Keratinocyte (primary cell): ENCODE results near the gene S100A7. TPM values are rescaled to one million over a fixed set of nuclear protein-coding genes. Genes with fewer than 3 reads are reported as not detected.

Source experiments
- DNase-seq: peaks from one replicate; pipeline ENCODE4 v3.0.0-alpha.2; 2011; ENCODE audit warnings: low read depth, missing footprints, low spot score
- FAIRE-seq: peaks from 2 replicates; lab custom pipeline; 2011; peaks lifted over from hg19 to GRCh38; lab: Jason Lieb, UNC
- H2AFZ ChIP-seq: 2 replicates; pipeline ENCODE4 v1.6.0; 2012; ENCODE audit warnings: low read length, control low read depth, inconsistent platforms; ENCODE audit not compliant: control insufficient read depth
- H3K27ac ChIP-seq: 2 replicates; pipeline ENCODE4 v1.5.1; 2011; ENCODE audit warnings: low read length; ENCODE audit not compliant: control insufficient read depth, insufficient read depth
- H3K27me3 ChIP-seq: 3 replicates; pipeline ENCODE4 v1.6.0; 2011; ENCODE audit warnings: low read length; ENCODE audit not compliant: control insufficient read depth, insufficient read depth; ENCODE audit errors: extremely low read depth
- H3K36me3 ChIP-seq, 2 experiments: 2 replicates in 1 of 2; 3 replicates in 1 of 2; pipeline ENCODE4 v1.5.1; 2011; ENCODE audit warnings: low read length in 2 of 2, mild to moderate bottlenecking in 1 of 2; ENCODE audit not compliant: control insufficient read depth in 2 of 2, insufficient read depth in 2 of 2; ENCODE audit errors: extremely low read depth in 1 of 2
- H3K4me1 ChIP-seq: 3 replicates; pipeline ENCODE4 v1.5.1; 2011; ENCODE audit warnings: low read length; ENCODE audit not compliant: control insufficient read depth, insufficient read depth; ENCODE audit errors: extremely low read depth
- H3K4me2 ChIP-seq: 3 replicates; pipeline ENCODE4 v1.6.0; 2011; ENCODE audit warnings: low read depth, low read length; ENCODE audit not compliant: control insufficient read depth, insufficient read depth; ENCODE audit errors: extremely low read depth
- H3K4me3 ChIP-seq, 3 experiments: fragments of 200-600 bp in 1 of 3; sonication (generic) in 1 of 3; 2 replicates in 2 of 3; 3 replicates in 1 of 3; pipeline ENCODE4 v1.5.1; 2011 to 2016; ENCODE audit warnings: low read length in 3 of 3, mild to moderate bottlenecking in 3 of 3, control low read depth in 2 of 3, inconsistent platforms in 1 of 3, low read depth in 1 of 3, mixed read lengths in 1 of 3, mixed run types in 1 of 3, moderate library complexity in 1 of 3; ENCODE audit not compliant: control insufficient read depth in 2 of 3, insufficient read depth in 2 of 3; ENCODE audit errors: extremely low read depth in 1 of 3
- H3K79me2 ChIP-seq: 2 replicates; pipeline ENCODE4 v1.6.0; 2012; ENCODE audit warnings: low read length; ENCODE audit not compliant: control insufficient read depth, insufficient read depth
- H3K9ac ChIP-seq: 3 replicates; pipeline ENCODE4 v1.6.0; 2011; ENCODE audit warnings: low read length; ENCODE audit not compliant: control insufficient read depth, insufficient read depth; ENCODE audit errors: extremely low read depth
- H3K9me1 ChIP-seq: 3 replicates; pipeline ENCODE4 v1.6.0; 2011; ENCODE audit warnings: low read length; ENCODE audit not compliant: control insufficient read depth, insufficient read depth; ENCODE audit errors: extremely low read depth
- H3K9me3 ChIP-seq: 2 replicates; pipeline ENCODE4 v1.5.1; 2012; ENCODE audit warnings: low read depth, low read length; ENCODE audit not compliant: control insufficient read depth
- H4K20me1 ChIP-seq: 3 replicates; pipeline ENCODE4 v1.6.0; 2011; ENCODE audit warnings: low read length; ENCODE audit not compliant: control insufficient read depth, insufficient read depth; ENCODE audit errors: extremely low read depth
- CTCF ChIP-seq, 3 experiments: IDR thresholded peaks in 1 of 3; conservative IDR thresholded peaks in 1 of 3; optimal IDR thresholded peaks in 1 of 3; 2 replicates in 2 of 3; 3 replicates in 1 of 3; pipeline versions ENCODE3 to v1.5.1; 2011; ENCODE audit warnings: low read length in 3 of 3, mild to moderate bottlenecking in 3 of 3, moderate library complexity in 2 of 3, control low read depth in 1 of 3, inconsistent platforms in 1 of 3; ENCODE audit not compliant: insufficient read depth in 2 of 3; ENCODE audit errors: extremely low read depth in 1 of 3
- EZH2 ChIP-seq: IDR thresholded peaks from one replicate; pipeline ENCODE4 v1.6.1; 2012; ENCODE audit warnings: inconsistent platforms, mild to moderate bottlenecking, low read length, moderate library complexity
- dilution Hi-C: fragments of 300-500 bp; cut with MboI; formaldehyde crosslinking; loops from one replicate; pipeline ENCODE4 v1.7.0; 2020; ENCODE audit warnings: low sequenced_read_pairs; ENCODE audit not compliant: extremely low pct_ligation_motif_present
- polyA plus RNA-seq, 5 experiments: library from polyadenylated mRNA; depleted of rRNA in 3 of 5; stranded (reverse) in 3 of 5; stranded (forward) in 1 of 5; unstranded in 1 of 5; fragments of >200 nt; gene quantifications; 1 replicate in 1 of 5; 2 replicates in 3 of 5; 3 replicates in 1 of 5; pipeline versions ENCODE4 v1.2.1 to v1.2.3, GENCODE V29; 2011 to 2012; ENCODE audit warnings: missing spikeins in 2 of 5, low read depth in 1 of 5, low replicate concordance in 1 of 5

S100A7 gene
- polyA plus RNA-seq, 1 donor (not counting 4 experiments of a cell fraction or from before 2014, with no cell fraction given) = 31.2 TPM

DNA sequence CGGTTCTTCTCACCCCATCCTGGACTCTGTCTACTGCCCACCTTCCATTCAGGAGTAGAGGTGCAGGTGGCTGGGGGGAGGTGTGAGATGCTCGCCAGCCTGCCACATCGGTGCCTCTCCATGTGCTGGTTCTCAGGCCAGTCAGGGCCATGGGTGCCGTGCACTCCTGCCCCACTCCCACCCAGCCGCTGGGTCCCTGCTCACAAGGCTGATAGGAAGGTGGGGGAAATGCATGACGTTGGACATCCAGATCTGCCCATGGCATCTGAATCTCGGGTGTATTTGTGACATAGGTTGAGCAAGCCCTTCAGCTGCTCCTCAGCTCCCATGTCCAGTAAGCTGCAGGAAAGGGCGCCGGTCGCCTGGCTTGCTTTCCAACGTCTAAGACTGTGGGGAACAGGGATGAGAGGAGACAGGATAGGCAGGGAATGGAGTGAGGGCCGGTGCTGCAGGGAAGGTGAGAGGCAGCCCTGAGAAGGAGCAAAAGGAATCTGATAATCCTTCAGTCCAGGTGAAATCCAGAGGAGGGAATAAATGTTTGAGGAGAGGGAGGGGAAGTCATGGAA, 32.3 kb downstream of the S100A7 start:
- Histone ChIP-seq H3K4me3 (no peak overlapping the region), H3K4me2 (no peak overlapping the region), H3K79me2 (no peaks in the 10 kb centered on the region), H3K9me1 (no peaks in the 10 kb centered on the region), H3K9ac (no peak overlapping the region), H3K27ac (no peak overlapping the region), H3K4me1 (peaks cover 7% of the 10 kb centered on the region), H3K36me3 (no peaks in the 10 kb centered on the region), H3K9me3 (no peaks in the 10 kb centered on the region), H4K20me1 (no peaks in the 10 kb centered on the region), H2AFZ (no peak overlapping the region), H3K27me3 (peaks cover 13% of the 10 kb centered on the region)
- DNase-seq = no peak
- dilution Hi-C loops = no loop called here
- TF ChIP-seq EZH2 (no peak), CTCF (optimal IDR thresholded peaks at IDR 0.05 in 1 of 3, IDR thresholded peaks at IDR 0.05 in 1 of 3, conservative IDR thresholded peaks at IDR 0.05 in 1 of 3; ENCODE audit: extremely low read depth in 1 of 3, insufficient read depth in 2 of 3, low read length in 3 of 3) (no peak)
- no peak for FAIRE-seq

GRCh38 chr1:153426809-153427208, 33.6 kb downstream of the S100A7 start:
- Histone ChIP-seq H3K4me1 (peaks cover 7% of the 10 kb centered on the region), H3K9me1 (no peaks in the 10 kb centered on the region), H2AFZ (no peak overlapping the region), H3K79me2 (no peaks in the 10 kb centered on the region), H3K27ac (no peak overlapping the region), H4K20me1 (no peaks in the 10 kb centered on the region), H3K4me2 (no peak overlapping the region), H3K27me3 (peaks cover 10% of the 10 kb centered on the region), H3K36me3 (no peaks in the 10 kb centered on the region), H3K4me3 (no peak overlapping the region), H3K9me3 (no peaks in the 10 kb centered on the region), H3K9ac (no peak overlapping the region)
- dilution Hi-C loops = no loop called here
- TF ChIP-seq CTCF (optimal IDR thresholded peaks at IDR 0.05 in 1 of 3, IDR thresholded peaks at IDR 0.05 in 1 of 3, conservative IDR thresholded peaks at IDR 0.05 in 1 of 3; ENCODE audit: extremely low read depth in 1 of 3, insufficient read depth in 2 of 3, low read length in 3 of 3) (no peak), EZH2 (no peak)
- DNase-seq = no peak
- FAIRE-seq = no peak
